GM21526 (cell line): ENCODE data around the gene CFC1B.
"Not testable (repeated sequence)": the region's sequence is repeated elsewhere in the genome, so short reads cannot be mapped to it uniquely, and the experiment has no call there.

Experiments used
- ATAC-seq: cut with Tn5 transposase; IDR thresholded peaks from one replicate; pipeline ENCODE4 v1.9.1; 2021; ENCODE audit warnings: moderate library complexity; ENCODE audit not compliant: unreplicated experiment, low FRiP score

The CFC1B gene

GRCh38 chr2:130556441-130556840 lies 35.4 kb downstream of the CFC1B start:
- not testable (repeated sequence) for ATAC-seq

DNA sequence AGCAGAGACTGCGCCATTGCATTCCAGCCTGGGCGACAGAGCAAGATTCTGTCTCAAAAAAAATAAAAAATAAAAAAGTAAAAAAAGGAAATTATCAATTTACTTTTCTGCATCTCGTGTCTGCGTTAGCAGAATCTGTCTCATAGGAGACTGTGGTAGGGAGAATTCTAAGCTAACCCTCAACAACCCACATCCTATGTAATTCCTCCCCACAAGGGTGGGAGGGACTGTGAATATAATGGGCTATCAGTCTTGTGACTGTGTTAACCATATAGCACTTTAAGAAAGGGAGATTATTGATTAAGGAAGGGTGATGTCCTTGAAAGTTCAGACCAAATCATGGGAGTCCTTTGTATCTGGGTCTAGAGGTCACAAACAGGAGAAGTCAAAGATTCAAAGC lies 45.1 kb downstream of the CFC1B start:
- not testable (repeated sequence) for ATAC-seq

GRCh38 chr2:130571929-130572328 lies 50.9 kb downstream of the CFC1B start:
- ATAC-seq = not testable (repeated sequence)

DNA sequence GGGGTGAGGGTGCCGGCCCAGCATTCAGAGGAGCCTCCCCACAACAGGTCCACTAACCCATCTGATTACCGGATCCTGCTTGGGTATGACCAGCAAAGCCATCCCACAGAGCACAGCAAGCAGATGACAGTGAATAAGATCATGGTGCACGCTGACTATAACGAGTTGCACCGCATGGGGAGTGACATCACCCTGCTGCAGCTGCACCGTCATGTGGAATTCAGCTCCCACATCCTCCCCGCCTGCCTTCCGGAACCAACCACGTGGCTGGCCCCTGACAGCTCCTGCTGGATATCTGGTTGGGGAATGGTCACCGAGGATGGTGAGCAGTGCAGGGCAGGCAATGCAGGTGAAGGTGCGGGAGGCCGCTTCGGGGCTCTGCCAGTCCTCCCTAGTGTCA lies 53.2 kb downstream of the CFC1B start:
- not testable (repeated sequence) for ATAC-seq

DNA sequence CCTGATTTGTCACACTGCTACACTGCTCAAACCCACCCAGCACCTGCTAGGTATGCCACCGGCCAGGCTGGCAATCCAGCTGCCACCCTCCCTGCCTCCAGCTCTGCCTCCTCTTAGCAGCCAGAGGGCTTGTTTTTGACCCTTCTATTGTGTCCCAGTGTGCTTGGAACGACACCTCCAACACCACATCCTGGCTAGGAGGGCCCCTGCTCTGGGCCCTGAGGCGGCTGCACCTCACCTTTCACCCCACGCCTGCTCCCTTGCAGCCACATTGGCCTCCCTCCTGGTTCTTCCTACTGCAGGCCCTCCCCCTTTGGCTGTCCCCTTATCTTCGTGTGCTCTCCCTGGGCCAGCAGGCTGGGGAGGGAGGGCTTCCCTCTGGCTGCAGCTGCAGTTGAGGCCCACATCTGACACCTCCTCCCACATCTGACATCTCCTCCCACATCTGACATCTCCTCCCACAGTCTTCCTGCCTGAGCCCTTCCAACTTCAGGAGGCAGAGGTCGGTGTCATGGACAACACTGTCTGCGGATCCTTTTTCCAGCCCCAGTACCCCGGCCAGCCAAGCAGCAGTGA lies 55.3 kb downstream of the CFC1B start:
- ATAC-seq = not testable (repeated sequence)

- ATAC-seq = not testable (repeated sequence)
These were observed 56.5 kb downstream of the CFC1B start for GRCh38 chr2:130577559-130577958.
